ENCODE measurements around the gene ADGRA3.

Gene ADGRA3

DNA sequence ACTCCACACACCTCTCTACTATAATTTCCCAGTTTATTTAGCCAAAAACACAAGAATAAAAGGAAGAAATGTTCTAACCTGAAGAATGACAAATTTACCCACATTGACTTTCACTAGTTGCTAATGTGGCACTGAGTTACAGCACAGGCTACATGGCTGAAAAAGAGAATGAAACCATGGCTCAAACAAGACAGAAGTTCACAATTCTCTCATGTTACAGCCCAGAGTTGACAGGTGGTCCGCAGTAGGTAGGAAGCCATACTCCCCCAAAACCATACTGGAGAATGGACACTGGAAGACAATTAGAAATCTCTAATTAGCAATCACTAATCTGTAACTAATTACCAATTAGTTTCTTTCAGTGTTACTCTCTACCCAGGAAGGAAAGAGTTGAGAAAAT, 170.8 kb downstream of the ADGRA3 start:
- DNase-seq: no peak

DNA sequence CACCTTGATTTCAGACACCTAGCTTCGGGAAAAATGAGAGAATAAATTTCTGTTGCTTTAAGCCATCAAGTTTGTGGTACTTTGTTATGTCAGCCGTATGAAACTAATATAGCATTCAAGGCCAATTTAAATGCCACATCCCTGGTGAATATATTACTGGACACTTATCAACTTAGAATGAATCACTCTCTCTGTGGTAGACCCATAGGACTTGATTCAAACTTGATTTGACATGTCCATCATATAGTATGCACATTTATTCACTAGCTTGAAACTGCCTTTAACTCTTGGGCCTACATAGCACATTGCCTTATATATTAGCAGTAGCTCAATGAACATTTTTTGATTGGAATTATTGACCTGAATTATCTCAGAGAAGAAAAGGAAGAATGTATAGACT, 172.3 kb downstream of the ADGRA3 start:
- no peak for DNase-seq

DNA sequence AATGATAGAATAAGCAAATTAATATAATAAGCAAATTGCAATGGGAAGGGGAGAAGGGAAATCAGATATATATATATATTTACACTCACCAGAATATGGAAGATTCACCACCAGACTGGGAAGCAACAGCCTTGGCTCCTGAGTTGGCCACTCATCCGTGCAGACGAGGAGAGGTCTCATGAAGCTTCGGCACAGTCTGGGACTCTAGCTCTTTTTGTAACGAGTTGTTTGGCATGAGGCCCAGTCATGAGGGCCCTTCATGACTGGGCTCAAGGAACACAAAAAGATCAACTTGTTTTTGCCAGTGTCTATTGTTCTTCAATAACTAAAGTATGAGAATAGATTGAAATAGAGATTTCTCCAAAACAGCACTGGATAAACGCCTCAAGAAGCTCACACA, 176.4 kb downstream of the ADGRA3 start:
- peak in 1 of 2 experiments; percentile 12 for DNase-seq

DNA sequence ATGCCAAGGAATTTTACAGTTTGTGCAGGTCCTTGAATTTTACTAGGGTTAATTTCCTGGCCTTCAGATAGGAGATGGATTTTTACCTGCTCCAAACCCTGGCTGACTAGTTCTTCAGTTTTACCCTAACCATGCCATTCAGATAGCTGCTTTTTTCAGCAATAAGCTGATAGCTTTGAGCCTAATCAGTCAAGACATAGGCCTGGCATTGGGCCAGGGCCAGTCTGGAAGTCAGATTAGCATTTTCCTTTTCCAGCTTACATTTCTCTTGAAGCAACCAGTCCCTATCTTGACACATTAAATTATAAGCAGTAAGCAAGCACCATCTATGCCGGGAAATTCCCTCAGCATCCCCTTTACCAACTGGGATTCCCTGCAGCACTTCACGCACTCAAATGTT, 177.1 kb downstream of the ADGRA3 start:
- DNase-seq: no peak

Measured in NCI-H446 (cell line).